Activated CD8-positive, alpha-beta memory T cell treated with anti-CD3 and anti-CD28 coated beads, Interleukin-2, amount 50 U/mL, for 1 hour (primary cell): ENCODE measurements around the gene SLC23A2.
"Not testable (repeated sequence)": the region's sequence is repeated elsewhere in the genome, so short reads cannot be mapped to it uniquely, and the experiment has no call there.

Experiments
- DNase-seq: peaks from one replicate; pipeline ENCODE4 v3.0.0-alpha.2; 2020; ENCODE audit errors: extremely low read depth

Gene SLC23A2

DNA sequence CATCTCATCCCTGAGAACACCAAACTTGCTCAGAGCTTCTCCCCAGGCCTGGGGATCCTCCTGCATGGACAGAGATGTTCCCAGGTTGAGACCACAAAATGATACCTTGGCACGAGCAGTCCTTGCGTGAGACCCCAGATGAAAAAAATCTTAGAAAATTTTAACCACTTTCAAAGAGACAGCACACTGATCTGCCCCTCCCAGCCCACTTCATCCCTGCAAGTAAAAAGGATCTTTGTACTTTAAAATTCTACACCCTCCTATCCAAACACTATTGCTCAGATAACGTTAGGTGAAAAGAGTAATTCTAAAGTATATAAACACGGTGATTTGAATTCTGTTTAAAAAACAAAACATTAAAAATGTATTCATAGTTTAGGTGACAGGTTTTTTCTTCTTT lies 98.5 kb downstream of the SLC23A2 start:
- DNase-seq, result no peak

DNA sequence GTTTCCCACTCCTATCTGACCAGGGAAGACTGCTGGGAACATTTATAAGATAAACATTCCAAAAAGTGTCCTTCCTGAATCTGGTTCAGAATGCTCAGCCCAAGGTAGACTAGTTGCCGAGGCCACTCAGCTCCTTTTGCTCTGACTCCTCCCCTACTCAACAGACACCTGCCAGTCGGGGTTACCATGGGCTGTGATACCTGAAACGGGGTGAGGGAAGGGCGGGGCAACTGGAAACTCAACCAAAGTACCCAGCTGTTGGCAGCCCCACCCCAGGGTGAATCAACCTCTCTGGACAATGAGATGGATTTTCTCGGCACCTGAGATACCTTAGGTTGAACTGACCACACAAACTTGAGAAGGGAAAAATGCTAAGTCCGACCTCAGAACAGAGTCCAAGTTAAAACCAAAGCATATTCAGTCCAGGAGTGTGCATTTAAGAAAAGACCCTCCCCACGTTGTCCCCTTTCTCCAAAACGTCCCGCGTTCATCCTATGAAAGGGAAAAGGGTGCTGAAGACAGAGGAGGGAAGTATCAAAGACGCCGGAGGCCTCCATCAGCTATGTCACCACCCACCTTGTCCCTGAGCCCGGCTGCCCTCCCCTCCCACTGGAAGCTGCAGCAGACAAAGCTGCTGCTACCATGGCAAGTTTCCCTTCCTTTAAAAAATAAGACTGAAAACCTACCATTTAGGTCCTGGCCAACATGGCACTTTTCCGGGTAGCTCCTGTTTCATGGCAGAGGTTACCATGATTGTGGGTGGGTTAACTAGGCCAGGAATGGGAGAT lies 100.1 kb downstream of the SLC23A2 start:
- no peak for DNase-seq

DNA sequence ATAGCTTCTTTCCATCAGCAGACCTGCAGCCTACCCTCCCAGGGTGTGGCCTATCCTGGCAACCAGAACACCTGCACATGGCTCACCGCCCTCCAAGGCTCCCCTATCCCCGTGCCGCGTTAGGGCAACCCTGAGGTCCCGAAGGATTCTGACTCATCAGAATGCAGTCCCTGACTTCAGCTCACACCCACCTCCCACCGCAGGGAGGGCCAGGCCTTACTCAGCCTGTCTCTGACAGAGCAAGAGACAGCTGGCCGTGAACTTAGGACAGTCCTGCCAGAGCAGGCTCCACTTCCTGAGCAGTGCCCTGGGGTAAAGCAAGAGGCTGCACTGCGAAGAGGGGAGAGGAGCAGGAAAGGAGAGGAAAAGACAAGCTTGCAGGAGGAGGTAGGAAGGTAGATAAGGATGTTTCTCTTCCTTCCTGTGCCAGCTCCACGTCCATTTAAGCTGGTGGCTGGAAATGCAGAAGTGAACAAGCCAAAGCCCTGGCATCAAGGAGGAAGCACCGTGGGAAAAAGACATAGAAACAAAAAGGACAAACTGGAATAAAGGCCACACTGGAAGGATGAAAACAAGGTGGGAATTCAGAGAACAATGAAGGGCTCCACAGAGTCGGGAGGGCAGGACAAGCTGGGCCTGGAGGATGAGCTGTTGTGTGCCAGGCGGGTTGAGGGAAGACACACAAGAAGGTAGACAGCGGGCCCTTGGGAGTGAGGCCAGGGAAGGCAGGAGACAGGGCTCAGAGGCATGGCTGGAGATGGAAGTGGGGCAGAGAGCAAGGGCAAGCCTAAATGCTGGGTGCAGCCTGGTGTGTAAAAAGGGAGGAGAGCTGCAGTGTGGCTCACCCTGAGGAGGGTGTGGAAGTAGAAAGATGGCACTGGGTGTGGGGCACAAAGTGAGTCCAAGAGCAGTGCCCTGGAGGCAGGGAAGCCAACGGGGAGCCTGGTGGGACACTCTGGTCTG lies 102.7 kb downstream of the SLC23A2 start:
- no peak for DNase-seq

DNA sequence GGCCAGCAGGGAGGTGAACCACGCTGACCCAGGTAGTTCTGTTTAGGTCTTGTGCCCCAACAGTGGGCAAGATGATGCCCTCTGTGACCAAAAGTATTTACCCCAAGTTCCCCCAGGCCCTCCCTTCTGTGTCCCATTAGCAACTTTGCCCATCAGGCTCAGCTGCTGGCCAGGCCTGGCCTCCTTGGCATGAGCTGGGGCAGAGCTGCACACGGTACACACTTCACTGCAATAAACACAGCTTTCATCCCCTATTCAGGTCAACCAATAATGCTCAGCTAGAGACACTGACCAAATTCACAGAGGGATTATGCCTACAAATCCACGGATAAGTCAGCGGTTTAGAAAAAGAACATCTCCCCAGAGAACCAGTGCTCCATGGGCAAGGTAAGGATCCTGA lies 103.7 kb downstream of the SLC23A2 start:
- DNase-seq, result no peak

DNA sequence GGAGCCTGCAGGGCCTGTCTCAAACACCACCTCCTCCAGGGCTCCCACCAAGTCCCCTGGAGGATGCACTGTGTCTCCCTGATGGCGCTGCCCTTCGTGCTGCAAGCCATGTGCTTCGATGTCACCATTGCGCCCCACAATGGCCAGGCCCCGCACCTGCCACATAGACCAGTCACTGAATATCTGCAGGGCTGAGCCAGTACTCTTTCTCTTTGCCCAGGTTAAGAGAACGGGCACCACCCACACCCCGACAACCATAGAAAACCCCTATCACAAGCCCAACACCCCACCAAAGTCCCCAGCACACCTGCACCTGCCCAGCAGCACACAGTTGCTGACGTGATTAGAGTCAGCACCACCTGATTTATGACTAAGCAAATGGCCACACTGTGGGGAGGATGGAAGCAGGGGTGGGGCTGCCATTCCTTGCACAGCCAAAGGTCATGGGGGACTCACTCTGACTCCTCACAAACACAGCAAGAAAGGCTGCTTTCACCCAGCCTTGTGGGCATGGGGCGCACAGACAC lies 104.3 kb downstream of the SLC23A2 start:
- no peak for DNase-seq

DNA sequence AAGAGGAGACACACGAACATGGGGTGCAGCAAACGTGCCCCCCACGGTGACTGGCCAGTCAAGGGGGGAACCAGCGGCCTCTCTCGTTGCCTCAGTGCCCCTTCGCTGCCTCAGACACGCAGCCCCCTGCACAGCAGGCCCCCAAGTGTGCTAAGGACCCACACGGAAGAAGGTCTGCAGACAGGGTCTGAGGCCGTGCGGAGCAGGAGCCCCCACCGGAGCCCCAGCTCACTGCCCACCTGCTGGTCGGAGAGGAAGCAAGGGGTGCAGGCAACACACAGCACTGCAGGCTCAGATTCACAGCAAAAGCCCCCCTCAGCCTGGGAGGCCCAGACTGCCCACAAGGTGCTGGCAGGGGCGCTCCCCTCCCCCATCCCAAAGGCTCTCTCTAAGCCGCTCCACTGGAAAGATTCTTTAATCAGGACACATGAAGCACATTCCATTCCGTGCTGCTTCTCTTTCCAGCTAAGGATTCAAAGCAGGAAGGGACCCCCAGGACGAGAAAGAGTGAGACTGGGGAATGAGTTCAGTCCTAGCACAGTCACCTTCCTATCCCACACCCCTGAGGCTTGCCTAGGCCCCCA lies 105.1 kb downstream of the SLC23A2 start:
- no peak for DNase-seq

DNA sequence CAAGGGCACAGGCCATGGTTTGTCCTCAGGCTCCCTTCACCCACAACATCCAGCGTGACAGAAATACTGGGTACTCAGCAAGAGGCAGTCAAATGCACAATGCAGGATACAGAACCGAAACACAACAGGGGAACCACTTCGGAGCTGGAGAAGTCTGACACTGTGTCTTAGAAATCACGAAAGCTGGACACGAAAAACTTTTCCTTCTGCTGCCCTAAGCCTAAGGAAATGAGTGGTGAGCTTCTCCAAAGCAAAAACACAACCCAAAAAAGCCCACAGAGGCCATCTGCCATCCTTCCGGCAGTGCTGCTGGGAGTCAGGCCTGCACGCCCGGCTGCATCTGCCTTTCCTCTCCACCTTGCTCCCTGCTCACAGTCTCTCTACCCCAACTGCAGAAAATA lies 106.3 kb downstream of the SLC23A2 start:
- no peak for DNase-seq

DNA sequence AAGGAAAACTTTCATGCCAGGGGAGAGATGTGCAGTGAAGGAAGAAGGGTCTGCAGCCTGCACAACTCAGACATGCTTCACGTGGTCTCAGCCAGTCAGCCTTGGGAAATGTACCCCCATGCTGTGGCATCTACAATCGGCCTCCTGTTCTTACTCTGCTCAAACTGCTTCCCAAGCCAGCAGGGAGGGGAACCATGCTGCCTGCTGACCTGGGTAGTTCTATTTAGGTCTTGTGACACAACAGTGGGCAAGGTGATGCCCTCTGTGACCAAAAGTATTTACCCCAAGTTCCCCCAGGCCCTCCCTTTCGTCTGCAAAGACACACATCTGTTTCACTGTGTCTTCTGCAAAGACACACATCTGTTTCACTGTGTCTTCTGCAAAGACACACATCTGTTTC lies 106.9 kb downstream of the SLC23A2 start:
- DNase-seq, result no peak

DNA sequence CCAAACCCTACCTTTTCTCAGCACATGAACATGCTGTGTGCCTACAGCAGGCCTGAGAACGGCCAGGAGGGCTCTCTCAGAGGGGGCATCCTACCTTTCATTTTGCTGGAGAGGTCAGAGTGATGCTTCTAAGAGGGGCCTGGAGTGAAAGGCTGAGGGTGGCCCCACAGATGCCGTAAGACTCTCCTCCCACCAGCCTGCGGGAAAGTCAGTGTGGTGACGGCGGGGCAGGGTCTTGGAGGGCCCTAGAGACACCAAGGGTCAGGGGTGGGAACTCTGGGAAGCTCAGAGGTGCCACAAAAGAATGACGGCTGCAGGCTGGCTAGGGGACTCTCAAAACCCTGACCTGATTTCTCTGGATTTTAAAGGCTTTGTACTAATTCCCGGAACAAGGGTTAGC lies 107.6 kb downstream of the SLC23A2 start:
- DNase-seq, result no peak

DNA sequence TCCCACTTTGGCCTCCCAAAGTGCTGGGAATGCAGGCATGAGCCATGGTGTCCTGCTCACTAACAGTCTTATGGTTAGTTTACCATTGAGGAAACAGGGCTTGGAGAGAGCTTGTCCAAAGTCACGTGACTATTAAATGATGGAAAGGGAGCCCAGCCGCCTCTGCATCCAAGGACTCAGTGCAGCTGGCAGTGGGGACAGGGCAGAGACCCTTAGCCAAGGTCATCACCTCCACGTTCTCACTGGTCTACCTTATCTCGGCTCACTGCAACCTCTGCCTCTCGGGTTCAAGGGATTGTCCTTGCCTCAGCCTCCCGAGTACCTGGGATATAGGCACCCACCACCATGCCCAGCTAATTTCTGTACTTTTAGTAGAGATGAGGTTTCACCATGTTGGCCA lies 109.3 kb downstream of the SLC23A2 start:
- DNase-seq, result no peak

DNA sequence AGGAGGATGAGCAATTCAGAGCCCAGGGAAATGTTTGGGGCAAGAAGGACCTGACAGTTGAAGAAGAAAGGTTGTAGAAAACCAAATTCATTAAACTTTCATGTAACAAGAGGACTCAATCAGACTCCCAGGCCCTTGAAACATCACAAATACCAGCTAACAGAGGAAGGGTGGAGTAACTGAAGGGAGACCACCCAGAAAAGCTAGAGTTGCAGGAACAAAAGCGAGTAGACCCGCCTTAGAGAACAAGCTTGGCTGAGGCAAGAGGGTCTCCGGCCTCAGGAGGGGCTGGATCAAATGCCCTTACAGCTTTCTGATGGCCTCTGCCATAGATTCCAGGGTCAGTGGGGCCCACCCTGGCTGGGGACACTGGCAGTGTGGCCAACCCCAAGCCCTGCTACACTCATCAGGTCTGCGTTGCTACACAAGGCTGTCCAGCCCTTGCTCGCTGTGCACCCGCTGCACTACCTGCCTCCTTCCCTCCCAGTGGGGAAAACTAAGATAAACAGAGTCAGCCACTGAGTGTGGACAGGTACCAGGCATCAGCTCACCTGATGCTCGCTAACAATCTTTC lies 110.0 kb downstream of the SLC23A2 start:
- no peak for DNase-seq

DNA sequence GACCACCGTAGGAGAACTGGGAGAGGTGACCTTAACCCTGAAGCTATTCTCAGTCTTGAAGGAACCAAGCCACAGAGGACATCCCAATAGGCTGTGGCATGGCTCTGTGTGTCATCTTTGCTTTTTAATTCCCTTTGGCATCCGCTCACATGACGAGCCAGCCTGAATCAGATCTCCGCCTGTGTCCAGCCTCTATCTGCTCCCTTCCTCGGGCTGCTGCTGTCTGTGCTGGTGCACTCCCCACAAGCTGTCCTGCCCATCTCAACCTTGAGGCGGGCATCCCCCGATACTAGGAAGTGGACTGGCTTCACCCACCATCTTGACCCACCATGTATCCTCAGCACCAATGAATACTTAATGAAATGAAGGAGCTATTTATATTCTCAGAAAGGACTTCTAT lies 111.9 kb downstream of the SLC23A2 start:
- DNase-seq, result no peak

DNA sequence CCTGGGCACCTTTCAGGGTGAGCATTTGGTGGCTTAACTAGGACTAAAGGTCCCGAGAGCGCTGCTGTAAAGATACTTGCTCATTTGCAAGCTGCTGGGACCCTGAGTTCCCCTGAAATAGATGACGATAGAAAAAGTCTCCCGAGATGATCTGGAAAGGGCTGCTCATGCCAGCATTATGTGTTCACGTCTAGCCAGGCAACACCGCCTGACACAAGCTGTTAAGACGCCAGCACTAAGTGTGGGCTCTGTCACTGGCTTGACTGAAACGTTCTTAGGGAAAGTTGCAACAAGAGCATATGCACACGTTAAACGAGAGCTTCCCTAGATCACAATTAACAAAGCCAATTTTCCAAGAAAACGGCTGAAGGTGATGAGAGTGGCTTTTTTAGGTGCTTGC lies 113.7 kb downstream of the SLC23A2 start:
- no peak for DNase-seq

DNA sequence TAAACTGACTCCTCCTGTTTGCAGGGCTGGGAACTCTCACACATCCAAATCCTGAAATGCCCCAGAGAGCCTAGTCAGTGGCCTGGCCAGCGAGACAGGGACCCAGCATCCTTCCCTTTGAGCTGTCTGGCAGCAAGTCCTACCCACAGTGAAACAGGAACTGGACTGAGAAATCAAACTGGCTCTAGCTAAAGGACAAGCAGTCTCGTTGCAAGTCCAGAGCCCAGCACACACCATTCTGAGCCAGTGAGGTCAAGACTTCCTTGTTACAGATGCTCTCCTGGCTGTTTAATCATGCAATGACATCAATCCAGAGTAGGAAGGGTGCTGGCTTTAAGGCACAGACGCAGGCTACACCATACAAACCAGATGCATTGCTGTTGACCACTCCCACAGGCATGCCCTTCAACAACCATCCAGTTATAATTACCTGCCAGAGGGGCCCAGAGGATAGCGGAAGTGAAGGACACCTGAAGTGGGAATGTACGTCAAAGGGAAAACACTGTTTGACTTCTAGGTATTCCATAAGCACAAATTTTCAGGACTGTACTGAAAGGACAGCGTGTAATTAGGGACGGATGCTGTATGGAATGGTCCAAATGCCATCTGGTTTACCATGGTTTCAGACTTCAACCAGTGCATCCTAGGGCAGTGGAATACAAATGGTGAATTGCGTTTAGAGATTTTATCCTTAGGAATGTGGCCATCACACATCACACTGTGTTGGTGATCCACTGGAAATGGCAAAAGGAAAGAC lies 114.4 kb downstream of the SLC23A2 start:
- no peak for DNase-seq

DNA sequence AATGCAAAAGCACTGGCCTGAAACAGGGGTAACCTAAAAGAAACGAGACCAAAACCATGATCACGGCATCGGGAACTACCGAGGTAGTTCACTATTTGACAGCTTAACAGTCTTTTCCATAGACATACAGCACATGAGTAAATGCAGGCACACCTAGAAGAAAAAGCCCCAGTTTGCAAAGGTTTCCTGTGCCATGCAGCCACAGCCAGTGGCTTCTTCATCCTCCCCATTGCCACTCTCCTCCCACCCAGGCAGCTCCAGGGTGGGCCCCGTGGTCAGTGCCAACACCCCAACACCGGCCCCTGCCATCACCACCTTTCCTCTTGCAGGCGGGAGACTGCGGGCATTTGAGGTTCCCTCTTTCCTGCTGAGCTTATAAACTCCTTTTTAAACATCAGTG lies 115.4 kb downstream of the SLC23A2 start:
- DNase-seq, result no peak

DNA sequence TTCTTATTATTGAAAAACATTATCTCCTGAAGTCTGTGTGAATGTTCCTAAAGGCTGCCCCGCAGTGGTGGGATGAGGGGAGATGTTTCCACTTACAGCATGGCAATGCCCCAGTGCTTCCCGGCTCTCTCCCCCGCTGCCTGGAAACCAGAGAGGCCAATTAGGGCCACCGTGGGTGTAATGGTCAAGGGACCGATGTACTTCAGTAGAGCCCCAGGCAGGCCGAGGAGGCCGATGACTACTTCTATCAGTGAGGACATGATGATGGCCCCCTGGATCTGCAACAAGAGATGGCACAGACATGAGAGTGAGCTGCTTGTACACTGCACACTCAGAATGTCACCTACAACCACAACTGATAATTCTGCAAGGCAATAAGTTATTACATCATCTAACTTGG lies 117.8 kb downstream of the SLC23A2 start:
- DNase-seq, result no peak

DNA sequence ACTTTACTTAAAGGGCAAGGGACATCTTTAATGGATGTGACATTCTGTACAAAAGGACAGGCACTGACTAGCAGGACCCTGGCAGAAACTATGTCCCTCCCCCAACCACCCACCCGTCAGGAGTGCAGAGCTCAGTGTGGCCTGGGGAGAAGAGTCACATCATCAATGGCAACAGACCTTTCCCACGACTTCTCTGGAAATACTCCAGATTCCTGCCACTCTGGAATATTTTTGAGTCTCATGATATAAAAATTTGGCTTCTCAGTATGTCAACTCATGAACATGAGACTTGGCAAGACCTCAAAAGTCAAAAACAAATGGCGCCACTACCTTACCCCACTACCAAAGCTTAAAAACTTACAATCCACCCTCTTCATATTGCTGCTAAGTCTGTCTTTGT lies 118.3 kb downstream of the SLC23A2 start:
- no peak for DNase-seq

DNA sequence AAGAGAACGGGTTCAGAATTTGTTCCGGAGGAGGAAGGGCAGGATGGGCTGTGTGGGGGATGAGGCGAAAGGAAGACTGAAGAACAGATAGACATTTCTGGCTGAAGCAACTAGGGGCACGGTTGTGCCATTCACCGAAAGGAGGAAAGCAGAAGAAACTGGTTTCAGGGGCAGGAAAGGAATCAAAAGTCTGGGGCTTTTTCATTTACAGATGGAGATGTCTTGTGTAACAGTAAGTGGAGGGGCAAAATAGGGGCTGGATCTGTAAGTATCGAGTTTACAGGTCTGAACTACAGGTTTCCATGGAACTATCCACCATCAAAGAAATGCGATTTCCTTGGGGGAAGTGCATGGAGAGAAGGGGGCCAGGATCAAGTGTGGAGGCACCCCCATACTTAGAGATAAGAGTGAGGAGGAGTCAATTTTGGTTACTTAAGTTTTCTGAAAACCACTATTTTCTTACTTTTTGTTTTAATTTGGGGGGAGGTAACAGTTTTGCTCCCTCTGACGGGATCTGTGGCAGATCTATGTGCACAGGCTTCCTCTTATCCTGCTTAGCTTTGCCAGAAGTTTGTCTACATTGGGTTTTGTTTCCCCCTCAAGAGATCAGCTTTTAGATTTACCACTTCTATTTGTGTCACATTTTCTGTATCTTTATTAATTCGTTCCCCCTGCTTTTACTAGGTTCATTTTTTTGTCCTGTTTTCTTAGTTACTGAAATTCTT lies 120.1 kb downstream of the SLC23A2 start:
- DNase-seq, result no peak

DNA sequence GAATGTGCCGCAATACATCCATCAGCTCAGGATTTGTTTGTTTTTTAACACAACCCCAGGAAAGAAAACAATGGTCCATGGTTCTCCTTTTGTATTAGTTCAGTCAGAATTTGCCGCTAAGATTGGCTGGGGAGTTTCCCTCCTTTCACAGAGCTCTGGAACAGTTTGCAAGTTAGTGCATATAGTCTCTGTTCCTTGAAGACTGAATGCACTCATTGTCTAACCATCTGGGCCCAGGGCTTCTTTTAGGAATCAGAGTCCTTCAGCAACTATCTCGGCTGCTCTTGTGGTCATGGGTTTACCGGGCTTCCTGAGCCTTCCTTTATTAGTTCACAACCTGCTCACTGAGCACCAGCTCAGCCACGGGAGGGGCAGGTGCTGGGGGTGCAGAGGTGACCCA lies 121.3 kb downstream of the SLC23A2 start:
- DNase-seq, result no peak

DNA sequence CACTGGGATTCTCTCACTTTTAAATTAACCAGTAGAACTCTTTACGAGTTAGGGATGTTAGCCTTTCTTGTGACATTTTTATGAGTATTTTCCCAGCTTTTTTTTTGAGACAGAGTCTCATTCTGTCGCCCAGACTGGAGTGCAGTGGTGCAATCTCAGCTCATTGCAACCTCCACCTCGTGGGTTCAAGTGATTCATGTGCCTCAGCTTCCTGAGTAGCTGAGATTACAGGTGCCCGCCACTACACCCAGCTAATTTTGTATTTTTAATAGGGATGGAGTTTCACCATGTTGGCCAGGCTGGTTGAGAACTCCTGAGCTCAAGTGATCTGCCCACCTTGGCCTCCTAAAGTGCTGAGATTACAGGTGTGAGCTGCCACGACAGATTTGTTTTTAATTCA lies 123.2 kb downstream of the SLC23A2 start:
- not testable (repeated sequence) for DNase-seq

DNA sequence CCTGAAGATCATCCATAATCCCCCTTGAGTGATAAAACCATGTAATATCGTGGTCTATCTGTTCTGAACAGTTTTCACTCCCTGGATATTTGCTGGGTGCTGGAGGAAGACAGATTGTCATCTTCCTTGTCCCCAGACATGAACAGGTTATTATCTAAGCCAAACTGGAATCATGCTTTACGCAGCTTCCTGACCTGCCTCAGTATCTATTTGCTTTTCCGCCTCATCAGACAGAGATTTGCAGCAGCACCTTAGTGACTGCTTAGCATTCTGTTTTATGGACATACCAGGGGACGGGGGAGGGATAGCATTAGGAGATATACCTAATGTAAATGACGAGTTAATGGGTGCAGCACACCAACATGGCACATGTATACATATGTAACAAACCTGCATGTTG lies 124.6 kb downstream of the SLC23A2 start:
- DNase-seq, result no peak
